ENCODE data around the gene ME1.

DNA sequence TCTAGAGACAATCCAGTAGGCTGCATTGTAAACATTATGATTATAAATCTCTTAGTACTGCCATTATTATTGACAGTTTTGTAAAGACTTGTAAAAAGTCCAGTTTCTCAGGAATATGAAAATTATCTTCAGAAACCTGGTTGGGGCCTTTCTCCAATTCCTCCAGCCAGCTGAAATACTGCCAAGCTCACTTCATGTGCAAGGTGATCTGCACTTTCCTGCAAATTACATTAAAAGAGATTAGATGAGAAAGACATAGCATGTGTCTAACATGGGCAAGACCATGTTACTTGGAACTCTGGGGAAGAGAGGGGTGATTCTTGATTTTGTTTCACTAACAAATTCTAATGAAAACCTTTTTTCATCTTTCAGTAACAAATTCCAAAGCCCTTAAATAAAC is 261.7 kb downstream of the ME1 start:
- no peak for TF ChIP-seq POLR2AphosphoS5 (IDR thresholded peaks at IDR 0.05; ENCODE audit: insufficient read depth, low read depth, low read length)
- TF ChIP-seq, protein P1, sequence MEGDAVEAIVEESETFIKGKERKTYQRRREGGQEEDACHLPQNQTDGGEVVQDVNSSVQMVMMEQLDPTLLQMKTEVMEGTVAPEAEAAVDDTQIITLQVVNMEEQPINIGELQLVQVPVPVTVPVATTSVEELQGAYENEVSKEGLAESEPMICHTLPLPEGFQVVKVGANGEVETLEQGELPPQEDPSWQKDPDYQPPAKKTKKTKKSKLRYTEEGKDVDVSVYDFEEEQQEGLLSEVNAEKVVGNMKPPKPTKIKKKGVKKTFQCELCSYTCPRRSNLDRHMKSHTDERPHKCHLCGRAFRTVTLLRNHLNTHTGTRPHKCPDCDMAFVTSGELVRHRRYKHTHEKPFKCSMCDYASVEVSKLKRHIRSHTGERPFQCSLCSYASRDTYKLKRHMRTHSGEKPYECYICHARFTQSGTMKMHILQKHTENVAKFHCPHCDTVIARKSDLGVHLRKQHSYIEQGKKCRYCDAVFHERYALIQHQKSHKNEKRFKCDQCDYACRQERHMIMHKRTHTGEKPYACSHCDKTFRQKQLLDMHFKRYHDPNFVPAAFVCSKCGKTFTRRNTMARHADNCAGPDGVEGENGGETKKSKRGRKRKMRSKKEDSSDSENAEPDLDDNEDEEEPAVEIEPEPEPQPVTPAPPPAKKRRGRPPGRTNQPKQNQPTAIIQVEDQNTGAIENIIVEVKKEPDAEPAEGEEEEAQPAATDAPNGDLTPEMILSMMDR (IDR thresholded peaks at IDR 0.05; ENCODE audit: extremely low read depth in 1 of 2, insufficient read depth in 1 of 2, low read depth in 1 of 2, low read length in 2 of 2): no peak
- no peak for TF ChIP-seq POLR2A (IDR thresholded peaks at IDR 0.05; ENCODE audit: low read depth, low read length)
- TF ChIP-seq FOS (IDR thresholded peaks at IDR 0.05; ENCODE audit: borderline replicate concordance, insufficient read depth, low read length): no peak
- TF ChIP-seq MYC (IDR thresholded peaks at IDR 0.05; ENCODE audit: low read depth, low read length): no peak
- no peak for TF ChIP-seq EZH2 (IDR thresholded peaks at IDR 0.05; ENCODE audit: borderline replicate concordance, low read depth, low read length, severe bottlenecking)
- no peak for TF ChIP-seq JUN (IDR thresholded peaks at IDR 0.05; ENCODE audit: borderline replicate concordance, insufficient read depth, insufficient read length, low read depth)
- TF ChIP-seq, protein P2, sequence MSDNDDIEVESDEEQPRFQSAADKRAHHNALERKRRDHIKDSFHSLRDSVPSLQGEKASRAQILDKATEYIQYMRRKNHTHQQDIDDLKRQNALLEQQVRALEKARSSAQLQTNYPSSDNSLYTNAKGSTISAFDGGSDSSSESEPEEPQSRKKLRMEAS (IDR thresholded peaks at IDR 0.05; ENCODE audit: insufficient read depth, insufficient read length): no peak
- TF ChIP-seq GATA2 (IDR thresholded peaks at IDR 0.05; ENCODE audit: insufficient read depth, insufficient read length, low read depth, low read length): no peak

Data from endothelial cell of umbilical vein (primary cell).